GM21619 (cell line): ENCODE data around the gene KIF6.

Experiments used
- ATAC-seq: cut with Tn5 transposase; IDR thresholded peaks from one replicate; pipeline ENCODE4 v1.9.1; 2021; ENCODE audit not compliant: unreplicated experiment

Gene KIF6

GRCh38 chr6:39330057-39330456 is 395.2 kb downstream of the KIF6 start:
- ATAC-seq: peak; percentile 81

DNA sequence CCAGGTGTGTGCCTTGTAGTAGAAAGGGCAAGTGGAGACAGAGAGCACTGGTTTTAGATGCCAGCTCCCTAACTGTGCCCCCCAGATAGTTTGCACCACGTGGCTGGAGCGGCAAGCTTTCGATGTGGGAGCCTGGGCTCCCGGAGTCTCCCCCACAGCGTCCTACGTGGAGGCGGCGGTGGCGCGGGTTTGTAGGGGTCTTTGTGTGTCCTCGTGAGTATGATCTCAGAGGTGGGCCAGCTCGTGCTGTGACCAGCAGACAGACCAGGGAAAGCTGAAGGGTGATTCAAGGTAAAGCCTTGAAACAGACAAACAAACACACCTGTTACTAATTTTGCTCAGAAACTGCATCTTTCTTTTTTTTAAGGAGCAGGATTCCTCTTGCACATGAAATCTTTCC is 397.1 kb downstream of the KIF6 start:
- no peak for ATAC-seq

DNA sequence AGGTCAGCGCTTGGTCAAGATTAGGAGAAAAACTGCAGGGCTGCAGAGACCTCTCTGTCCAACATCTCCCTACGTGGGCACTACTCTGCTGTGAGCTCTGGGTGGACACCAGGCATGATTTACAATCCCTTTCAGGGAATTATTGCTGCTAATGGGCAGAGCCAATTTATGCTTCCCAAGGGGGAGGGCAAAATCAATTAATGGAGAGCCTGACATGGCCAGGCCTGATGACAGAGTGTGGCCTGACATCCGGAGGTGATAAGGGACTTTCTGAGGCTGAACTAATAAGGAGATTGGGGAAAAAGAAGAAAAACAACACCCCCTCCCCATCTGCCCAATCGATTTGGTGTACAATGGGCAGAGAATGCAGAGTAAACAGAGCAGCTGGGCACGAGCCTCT is 397.7 kb downstream of the KIF6 start:
- ATAC-seq: no peak

DNA sequence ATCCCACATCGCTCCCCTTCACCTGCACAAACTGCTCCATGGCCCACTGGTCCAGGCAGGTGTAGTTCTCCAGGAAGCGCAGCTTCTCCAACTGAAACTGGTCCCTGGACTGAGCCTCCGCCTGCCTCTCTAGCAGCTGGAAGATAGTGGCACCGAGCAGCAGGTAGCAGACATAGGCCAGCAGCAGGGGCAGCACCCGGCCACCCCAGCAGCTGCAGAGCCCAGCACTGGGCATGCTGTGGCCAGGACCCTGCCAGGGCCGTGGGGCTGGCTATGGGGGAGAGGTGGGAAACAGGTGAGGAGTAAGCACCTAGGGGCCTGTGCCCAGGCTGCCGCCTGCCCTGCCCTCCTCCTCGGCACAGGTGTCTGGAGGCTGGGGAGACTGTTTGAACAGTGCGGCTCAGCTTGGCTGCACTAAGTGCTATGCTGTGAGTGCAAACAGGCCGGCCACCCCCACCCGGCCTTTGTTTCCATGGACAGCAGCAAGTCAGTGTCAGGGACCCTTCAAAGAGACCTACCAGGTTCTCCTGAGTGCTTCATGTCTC is 402.8 kb downstream of the KIF6 start, which contains the start of gene KCNK16:
Gene KCNK16, minus strand, starts transcription at position 397 of the 545 bp plus-strand sequence. Its CDS starts 162 bp downstream, at position 235.
- ATAC-seq: no peak

- no peak for ATAC-seq
Observed at GRCh38 chr6:39321761-39322160, 403.4 kb downstream of the KIF6 start.

DNA sequence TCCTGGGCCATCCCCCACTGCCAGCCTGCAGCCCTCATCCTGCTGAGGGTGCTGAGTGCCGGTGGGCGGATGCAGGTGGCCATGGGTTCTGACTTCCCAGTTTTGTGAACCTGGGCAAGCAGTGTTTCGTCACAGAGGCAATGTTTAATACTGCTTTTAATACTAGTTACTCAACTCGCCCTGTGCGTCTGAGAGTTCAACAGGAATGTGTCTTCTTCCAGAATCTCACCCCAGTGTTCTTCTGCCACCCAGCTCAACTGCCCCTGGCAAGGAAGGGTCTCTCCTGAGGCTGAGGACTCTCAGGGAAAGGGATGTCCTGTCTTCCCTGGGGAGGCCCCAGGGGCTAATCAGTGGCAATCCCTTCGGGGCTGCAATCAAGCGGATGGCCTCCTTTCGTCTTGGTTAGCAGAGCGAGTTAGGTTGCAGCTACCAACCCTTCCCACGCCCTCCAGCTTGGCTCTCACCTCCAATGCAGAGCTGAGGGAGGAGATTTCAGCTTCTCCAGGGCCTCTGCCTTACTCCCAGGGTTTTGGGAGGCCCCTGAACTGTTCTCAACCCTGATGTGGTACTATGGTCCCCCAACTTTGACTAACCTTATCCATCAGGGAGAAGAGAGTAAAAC is 404.7 kb downstream of the KIF6 start:
- no peak for ATAC-seq

DNA sequence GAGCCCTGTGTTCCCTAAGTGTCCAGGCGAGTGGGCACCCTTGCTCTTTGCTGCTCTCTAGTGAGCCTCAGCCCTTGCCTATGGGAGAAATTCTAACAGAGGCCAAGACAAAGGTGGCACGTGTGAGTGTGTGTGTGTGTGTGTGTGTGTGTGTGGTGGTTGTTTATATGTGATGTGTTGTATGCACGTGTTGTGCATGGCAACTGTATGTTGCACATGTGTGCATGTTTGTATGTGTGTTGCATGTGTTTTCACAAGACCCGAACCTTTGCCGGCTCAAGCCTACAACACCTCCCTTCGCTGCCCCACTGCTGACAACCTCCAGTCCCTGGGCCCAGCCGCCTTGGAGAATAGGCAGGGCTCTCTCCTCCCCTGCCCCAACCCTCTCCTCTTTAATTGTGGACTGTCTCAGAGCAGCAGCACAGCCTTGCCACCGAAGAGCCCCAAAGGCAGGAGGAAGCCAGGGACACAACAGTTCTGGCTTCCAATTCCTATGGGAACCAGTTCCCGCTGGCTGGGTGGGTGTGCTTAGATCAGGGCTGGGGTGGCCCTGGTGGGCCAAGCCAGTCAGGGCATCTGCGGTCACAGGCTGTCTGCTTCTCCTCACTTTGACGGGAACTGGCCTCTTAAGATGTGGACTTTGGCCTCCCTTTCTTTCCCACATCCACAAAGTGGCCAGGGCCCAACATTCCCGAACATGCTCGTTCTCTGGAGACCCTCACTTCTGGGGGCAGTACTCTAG is 405.4 kb downstream of the KIF6 start:
- no peak for ATAC-seq

DNA sequence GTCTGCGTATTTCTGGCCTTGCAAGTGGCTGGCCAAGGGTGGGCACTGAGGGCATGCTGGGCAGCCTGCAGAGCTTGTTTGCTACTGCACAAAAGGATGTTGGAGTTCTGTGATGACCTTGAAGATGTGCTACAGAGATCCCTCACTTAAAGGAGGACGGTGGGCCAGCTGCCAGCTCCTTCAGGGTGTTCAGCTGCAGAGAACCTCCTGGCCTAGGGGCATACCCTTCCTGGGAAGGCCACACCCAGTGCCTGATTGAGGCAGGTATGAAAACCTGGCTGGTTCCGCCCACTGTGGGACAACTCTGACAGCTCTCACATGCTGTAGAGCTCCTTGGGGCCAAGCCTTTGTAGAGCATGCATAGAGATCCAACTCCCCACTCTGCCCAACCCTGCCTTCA is 408.0 kb downstream of the KIF6 start:
- no peak for ATAC-seq

DNA sequence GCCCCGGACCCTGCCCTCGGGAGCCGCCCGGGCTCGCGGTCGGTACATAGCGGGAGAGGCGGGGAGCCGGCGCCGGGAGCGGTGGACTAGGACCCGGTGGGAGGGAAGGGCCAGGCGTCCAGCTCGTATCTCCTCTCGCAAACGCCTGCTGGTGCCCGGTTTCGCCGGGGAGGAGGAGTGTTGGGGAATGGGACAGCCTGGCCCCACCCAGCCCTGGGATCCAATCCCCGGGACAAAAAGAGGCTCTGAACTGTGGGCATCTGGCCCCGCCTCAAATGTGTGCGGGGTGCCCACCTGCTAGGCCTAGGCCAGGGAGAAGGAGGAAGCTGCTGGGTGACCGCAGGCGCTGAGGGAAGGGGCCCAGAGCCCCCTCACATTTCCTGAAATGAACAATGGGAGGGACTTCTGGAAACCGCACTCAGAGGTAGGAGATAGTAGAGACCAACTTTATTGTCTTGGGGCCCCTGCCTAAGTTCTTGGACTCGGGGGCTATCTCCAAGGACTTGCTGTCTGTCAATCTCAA is 410.9 kb downstream of the KIF6 start, which contains the start of gene KCNK17:
Gene KCNK17, minus strand, starts transcription at position 147 of the 523 bp plus-strand sequence. Its CDS starts 99 bp downstream, at position 48.
- ATAC-seq: no peak

- ATAC-seq: no peak
Observed at GRCh38 chr6:39313526-39314272, 411.5 kb downstream of the KIF6 start.

GRCh38 chr6:39312912-39313525 is 412.2 kb downstream of the KIF6 start:
- no peak for ATAC-seq

DNA sequence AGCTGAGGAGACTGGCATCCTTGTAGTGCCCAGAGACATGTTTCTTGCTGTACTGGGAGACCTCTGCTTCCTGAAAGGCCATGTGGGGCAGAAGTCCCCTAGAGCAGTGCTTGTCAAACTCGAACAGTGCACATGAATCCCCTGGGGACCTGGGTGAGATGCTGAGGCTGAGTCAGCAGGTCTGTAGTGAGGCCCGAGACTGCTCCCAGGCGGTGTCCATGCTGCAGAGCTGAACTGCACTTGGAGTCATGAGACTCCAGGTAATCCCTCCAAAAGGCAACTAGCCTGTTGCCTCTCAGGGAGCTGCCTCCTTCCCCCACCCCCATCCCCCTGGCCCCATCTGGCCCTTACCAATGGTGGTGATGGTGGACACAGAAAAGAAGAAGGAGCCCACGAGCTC is 414.7 kb downstream of the KIF6 start:
- ATAC-seq: no peak

DNA sequence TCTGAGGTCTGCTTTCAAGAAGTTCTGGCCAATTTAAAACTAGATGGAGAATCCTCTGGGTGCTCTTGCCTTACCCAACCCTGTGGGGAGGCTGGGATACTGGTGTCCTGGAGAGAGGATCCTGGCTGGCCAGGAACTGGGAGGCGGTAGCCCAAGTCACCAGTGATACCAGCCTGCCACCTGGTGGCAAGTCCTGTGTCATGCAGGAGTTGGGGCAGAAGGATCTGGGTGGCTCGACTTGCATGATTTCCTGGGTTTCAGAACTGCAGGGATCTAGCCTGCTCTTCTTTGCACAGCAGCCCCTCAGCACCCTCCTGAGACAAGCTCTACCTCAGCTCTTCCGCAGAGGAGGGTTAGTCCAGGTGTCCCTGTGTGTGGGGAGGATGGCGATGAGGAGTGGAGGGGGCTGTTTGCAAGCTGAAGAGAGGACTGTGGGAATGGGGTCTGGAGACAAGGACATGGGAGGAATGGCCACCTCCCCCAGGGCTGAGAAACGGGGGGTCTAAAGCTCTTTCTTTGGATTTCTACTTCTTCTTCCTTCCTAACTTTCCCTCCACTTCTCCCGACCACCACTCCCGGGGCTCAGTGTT is 415.2 kb downstream of the KIF6 start:
- no peak for ATAC-seq

- ATAC-seq: no peak
Observed at GRCh38 chr6:39307462-39307861, 417.7 kb downstream of the KIF6 start.

DNA sequence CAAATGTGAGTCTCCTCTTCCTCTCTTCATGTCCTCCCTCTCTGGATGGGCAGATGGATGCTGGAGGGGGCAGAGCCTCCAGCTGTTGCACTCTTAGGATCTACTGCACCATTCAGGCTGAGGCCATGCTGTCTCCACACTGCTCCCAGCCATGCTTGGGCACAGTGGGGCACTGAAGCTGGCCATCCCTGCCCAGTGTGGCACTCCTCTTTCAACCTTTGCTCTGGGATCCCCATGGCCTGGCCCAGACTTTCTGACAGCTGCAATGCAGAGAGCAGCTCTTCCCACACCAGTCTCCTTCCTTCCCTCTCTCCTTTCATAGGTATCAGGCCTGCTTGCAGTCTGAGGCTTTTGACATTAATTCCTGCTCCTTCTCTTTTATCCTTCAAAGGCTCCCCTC is 420.3 kb downstream of the KIF6 start:
- no peak for ATAC-seq

DNA sequence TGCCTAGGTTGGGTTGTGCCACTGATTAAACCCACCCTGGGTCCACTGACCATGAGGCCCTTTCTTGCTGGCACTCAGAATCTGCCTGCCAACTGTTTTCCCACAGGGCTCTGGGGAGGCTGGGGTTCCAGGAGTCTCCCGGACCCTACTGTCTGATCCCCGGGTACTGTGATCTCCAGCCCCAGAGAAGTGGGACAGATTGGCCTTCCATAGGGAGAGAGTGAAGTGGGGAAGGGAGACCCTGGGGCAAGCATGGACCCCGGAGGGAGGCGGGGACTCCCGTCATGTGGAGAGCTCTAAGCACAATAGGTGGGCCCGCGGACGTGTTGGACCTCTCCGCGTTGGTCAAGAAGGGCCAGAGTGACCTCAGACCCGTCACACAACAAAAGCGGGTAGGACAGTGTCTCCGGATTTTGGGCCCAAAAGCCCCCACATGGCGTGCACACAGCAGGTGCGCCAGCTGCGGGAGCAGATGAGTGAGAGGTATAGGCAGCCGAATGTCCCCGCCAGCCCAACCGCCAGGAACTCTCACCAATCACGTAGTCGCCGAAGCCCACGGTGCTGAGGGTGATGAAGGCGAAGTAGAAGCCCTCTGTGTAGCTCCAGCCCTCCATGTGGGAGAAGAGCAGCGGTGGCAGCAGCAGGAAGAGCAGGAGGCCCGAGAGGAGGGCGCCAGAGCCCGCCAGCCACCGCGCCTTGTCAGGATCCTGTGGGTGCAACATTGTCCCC is 421.6 kb downstream of the KIF6 start:
- ATAC-seq: no peak

DNA sequence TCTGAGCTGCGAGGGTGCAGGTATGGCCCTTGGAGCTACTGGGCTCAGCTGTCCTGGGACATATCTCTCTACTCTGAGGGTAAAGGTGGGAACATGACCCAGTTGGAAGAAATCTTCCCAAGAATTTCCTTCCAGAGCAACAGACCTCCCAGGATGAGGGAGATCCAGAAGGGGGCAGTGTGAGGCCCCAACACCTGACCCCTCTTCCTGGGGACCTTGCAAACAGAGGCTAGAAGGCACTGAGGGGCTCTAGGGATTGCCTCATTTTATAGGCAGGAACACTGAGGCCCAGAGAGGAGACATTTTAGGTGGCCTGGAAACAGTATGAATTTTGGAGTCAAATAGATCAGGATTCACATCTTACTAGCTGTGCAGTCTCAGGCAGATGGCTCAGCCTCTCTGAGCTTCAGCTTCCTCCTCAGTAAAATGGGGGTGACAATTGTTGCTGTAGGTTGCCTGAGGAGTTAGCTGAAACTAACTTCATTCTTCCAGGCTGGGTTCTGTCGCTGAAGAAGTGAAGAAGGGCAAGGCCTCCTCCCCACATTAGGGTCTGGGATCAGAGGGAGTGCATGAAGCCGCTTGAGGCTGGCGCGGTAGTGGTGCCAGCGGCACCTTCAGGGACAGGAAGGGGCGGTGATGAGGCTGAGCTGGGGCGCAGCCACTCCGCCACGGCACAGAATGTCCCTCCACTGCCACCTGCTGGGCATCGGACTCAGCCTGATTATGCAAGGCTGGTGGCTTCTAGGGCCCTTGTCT is 422.4 kb downstream of the KIF6 start:
- peak; percentile 82 for ATAC-seq

GRCh38 chr6:39302011-39302410 is 423.2 kb downstream of the KIF6 start:
- ATAC-seq: no peak

DNA sequence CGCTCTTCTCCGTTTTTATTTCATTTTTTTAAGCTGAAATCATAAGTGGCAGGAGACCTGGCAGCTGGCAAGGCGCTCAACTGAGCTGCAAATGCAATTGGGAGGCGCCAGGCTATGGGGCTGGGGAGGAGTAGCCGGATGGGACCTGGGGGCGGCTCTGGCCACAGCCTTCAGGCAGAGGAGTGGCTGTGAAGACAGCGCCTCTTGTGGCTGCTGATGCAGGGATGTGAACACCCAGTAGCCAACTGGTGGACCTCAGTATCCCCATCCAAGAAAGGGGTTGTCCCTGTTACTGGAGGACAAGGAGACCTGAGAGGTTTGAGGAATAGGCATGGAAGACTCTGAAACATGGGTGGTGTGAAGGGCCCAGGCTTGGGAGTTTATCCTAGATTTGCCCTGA is 423.6 kb downstream of the KIF6 start:
- ATAC-seq: no peak
